Measurements from ENCODE around the gene ADAMTS19. TPM values are rescaled to one million over a fixed set of nuclear protein-coding genes. Genes with fewer than 3 reads are reported as not detected.

ADAMTS19 gene
- total and polyA plus RNA-seq, 2 of the 8 experiments (the other 6 are each of a cell fraction or from before 2014, with no cell fraction given), result 17.3 to 28.8 TPM

DNA sequence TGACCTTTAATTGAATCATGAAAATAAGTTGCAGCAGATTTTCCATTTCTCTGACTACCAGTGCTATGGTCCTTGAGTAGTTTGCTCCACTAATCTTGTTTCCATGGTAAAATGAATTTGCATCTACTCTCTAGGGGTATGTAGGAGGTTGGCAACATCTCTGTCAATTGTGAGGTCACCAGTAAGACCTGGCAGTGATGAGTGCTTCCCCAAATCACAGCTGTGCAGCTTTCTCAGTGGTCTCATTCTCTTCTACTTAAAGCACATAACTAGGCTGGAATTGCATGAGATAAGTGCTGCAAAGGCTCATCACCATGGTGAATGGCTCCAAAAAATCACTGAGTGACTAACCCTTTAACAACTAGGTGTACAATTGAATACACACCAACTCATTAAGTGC, 36.3 kb downstream of the ADAMTS19 start (continued):
- TF ChIP-seq, protein P1, sequence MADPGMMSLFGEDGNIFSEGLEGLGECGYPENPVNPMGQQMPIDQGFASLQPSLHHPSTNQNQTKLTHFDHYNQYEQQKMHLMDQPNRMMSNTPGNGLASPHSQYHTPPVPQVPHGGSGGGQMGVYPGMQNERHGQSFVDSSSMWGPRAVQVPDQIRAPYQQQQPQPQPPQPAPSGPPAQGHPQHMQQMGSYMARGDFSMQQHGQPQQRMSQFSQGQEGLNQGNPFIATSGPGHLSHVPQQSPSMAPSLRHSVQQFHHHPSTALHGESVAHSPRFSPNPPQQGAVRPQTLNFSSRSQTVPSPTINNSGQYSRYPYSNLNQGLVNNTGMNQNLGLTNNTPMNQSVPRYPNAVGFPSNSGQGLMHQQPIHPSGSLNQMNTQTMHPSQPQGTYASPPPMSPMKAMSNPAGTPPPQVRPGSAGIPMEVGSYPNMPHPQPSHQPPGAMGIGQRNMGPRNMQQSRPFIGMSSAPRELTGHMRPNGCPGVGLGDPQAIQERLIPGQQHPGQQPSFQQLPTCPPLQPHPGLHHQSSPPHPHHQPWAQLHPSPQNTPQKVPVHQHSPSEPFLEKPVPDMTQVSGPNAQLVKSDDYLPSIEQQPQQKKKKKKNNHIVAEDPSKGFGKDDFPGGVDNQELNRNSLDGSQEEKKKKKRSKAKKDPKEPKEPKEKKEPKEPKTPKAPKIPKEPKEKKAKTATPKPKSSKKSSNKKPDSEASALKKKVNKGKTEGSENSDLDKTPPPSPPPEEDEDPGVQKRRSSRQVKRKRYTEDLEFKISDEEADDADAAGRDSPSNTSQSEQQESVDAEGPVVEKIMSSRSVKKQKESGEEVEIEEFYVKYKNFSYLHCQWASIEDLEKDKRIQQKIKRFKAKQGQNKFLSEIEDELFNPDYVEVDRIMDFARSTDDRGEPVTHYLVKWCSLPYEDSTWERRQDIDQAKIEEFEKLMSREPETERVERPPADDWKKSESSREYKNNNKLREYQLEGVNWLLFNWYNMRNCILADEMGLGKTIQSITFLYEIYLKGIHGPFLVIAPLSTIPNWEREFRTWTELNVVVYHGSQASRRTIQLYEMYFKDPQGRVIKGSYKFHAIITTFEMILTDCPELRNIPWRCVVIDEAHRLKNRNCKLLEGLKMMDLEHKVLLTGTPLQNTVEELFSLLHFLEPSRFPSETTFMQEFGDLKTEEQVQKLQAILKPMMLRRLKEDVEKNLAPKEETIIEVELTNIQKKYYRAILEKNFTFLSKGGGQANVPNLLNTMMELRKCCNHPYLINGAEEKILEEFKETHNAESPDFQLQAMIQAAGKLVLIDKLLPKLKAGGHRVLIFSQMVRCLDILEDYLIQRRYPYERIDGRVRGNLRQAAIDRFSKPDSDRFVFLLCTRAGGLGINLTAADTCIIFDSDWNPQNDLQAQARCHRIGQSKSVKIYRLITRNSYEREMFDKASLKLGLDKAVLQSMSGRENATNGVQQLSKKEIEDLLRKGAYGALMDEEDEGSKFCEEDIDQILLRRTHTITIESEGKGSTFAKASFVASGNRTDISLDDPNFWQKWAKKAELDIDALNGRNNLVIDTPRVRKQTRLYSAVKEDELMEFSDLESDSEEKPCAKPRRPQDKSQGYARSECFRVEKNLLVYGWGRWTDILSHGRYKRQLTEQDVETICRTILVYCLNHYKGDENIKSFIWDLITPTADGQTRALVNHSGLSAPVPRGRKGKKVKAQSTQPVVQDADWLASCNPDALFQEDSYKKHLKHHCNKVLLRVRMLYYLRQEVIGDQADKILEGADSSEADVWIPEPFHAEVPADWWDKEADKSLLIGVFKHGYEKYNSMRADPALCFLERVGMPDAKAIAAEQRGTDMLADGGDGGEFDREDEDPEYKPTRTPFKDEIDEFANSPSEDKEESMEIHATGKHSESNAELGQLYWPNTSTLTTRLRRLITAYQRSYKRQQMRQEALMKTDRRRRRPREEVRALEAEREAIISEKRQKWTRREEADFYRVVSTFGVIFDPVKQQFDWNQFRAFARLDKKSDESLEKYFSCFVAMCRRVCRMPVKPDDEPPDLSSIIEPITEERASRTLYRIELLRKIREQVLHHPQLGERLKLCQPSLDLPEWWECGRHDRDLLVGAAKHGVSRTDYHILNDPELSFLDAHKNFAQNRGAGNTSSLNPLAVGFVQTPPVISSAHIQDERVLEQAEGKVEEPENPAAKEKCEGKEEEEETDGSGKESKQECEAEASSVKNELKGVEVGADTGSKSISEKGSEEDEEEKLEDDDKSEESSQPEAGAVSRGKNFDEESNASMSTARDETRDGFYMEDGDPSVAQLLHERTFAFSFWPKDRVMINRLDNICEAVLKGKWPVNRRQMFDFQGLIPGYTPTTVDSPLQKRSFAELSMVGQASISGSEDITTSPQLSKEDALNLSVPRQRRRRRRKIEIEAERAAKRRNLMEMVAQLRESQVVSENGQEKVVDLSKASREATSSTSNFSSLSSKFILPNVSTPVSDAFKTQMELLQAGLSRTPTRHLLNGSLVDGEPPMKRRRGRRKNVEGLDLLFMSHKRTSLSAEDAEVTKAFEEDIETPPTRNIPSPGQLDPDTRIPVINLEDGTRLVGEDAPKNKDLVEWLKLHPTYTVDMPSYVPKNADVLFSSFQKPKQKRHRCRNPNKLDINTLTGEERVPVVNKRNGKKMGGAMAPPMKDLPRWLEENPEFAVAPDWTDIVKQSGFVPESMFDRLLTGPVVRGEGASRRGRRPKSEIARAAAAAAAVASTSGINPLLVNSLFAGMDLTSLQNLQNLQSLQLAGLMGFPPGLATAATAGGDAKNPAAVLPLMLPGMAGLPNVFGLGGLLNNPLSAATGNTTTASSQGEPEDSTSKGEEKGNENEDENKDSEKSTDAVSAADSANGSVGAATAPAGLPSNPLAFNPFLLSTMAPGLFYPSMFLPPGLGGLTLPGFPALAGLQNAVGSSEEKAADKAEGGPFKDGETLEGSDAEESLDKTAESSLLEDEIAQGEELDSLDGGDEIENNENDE (IDR thresholded peaks at IDR 0.05; ENCODE audit: insufficient replicate concordance, low read length), result no peak
- TF ChIP-seq, protein P2, sequence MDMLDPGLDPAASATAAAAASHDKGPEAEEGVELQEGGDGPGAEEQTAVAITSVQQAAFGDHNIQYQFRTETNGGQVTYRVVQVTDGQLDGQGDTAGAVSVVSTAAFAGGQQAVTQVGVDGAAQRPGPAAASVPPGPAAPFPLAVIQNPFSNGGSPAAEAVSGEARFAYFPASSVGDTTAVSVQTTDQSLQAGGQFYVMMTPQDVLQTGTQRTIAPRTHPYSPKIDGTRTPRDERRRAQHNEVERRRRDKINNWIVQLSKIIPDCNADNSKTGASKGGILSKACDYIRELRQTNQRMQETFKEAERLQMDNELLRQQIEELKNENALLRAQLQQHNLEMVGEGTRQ (IDR thresholded peaks at IDR 0.05; ENCODE audit: low read length), result no peak
- TF ChIP-seq PHF8 (conservative IDR thresholded peaks at IDR 0.05; ENCODE audit: low read depth, low read length), result no peak
